Hematopoietic multipotent progenitor cell treated with erythropoietin and hydrocortisone succinate and interleukin-3 and kit ligand, for 6 days (in vitro differentiated cells): ENCODE results near the gene OR51A7.
"Not testable (repeated sequence)": the region's sequence is repeated elsewhere in the genome, so short reads cannot be mapped to it uniquely, and the experiment has no call there.

Experiments
- DNase-seq: peaks from one replicate; pipeline ENCODE4 v3.0.0-alpha.2; 2015

Gene OR51A7, protein sequence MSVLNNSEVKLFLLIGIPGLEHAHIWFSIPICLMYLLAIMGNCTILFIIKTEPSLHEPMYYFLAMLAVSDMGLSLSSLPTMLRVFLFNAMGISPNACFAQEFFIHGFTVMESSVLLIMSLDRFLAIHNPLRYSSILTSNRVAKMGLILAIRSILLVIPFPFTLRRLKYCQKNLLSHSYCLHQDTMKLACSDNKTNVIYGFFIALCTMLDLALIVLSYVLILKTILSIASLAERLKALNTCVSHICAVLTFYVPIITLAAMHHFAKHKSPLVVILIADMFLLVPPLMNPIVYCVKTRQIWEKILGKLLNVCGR

DNA sequence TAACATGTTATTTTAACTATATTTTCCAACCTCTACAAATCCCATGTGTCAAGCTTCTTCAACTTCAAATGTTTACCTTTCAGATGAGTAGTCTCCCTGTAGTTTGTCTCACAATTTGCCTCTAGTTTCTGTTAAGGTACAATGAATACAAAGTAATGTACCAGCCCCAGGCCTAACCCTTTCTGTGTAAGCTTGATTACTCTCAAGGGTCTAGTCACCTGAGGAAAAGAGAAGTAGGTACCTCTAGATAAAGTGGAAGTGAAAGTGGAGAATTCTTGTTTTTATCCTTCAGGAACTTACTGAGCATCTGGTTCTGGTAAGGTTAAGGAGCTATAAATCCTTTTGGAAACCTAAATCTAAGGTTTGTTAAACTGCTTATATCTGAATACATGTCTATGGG lies at the start of gene OR51A7:
TSS of gene OR51A7 (plus strand) at position 300 of the 400 bp plus-strand sequence. CDS start 3,587 bp downstream, outside the sequence.
- no peak for DNase-seq

DNA sequence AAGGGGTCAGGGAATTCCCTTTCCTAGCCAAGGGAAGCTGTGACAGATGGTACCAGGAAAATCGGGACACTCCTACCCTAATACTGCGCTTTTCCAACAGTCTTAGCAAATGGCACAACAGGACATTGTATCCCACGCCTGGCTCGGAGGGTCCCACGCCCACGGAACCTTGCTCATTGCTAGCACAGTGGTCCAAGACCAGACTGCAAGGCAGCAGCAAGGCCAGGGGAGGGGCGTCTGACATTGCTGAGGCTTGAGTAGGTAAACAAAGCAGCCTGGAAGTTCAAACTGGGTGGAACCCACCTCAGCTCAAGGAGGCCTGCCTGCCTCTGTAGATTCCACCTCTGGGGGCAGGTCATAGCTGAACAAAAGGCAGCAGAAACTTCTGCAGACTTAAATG lies 49.3 kb upstream of the OR51A7 start:
- DNase-seq: not testable (repeated sequence)

DNA sequence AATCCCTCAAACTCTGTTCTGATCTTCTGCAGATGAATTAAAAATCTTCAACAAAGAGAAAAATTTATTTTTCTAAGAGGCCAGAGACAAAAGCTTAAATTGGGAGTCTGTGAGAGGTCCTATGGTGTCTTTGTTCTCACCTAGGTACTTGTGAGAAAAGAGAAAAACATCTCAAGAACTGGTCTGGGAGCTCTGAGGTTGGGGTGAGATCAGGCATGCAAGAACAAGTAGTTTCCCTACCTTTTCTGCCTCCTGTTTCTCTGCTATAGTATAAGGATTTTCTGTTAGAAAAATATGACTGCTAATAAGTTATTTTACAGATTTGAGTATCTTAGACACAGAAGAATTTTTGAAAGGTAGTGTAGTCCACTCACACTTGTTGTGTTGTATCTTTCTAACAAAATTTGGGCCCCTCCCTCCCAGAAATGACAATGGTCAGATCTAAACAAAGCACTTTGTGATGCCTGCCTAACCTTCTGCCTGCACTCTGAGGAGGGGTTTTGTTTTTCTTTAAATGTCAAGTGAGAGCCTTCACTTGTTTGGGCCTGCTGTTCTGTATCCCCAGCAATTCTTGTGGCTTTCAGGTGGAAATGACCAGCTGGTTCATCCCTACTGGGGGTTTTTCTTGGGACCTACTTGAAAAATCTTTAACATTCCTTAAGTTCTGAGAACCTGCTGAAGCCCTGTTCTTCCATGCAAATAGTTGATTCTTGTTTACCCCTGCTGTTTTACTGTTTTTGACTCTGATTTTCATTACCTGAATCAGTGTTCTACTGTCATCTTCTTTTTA lies 40.9 kb upstream of the OR51A7 start:
- DNase-seq: no peak

DNA sequence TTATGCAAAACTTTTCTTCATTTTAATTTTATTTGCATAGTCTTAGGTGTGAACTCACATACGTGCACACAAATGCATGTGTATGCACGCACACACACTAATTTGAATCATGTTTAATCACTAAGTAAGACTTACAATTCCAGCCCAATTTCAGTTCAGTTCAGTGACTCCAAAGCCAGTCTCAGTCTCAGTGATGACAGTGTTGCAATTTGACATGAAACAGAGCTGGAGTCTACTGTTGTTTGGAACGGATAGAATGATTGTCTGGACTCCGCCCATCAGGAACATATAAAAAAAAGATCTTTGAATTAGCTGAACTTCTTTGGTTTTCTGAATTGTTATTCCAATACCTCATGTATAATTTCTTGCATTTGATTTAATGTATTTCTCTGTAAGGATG lies 39.7 kb upstream of the OR51A7 start:
- DNase-seq: no peak

DNA sequence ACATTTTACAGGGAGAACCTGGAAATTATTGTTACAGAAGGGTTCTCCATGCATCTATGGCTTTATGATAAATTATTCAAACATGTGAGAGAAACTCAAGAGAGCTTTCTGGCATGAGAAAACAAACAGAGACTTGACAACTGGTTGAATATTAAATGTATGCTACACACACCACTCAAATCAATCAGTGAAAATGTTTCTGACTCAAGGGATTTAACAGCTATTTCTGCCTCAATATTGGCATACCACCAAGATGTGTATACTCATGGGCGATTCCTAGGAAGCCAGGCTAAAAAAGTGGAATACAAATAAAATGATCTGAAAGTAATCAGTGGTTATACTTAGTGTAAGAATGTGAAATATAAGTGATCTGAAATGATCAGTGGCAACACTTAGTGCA lies 37.7 kb upstream of the OR51A7 start:
- no peak for DNase-seq

DNA sequence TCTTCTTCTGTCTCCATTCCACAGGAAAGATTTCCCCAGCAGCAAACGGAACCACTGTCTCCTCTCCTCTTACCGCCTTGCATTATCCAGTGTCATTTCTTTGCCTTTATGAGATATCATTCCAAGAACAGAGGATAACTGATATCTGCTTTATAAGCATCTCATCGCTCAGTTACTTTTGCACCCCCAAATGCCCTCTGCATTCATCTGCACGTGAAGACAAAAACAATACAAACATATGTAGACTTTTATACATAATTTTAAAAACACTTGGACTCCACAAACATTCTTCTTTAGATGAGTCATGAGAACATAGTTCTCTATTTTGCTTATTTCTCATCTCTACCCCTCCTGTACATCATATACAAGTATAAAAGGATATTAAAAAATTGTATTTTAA lies 22.4 kb upstream of the OR51A7 start:
- no peak for DNase-seq

DNA sequence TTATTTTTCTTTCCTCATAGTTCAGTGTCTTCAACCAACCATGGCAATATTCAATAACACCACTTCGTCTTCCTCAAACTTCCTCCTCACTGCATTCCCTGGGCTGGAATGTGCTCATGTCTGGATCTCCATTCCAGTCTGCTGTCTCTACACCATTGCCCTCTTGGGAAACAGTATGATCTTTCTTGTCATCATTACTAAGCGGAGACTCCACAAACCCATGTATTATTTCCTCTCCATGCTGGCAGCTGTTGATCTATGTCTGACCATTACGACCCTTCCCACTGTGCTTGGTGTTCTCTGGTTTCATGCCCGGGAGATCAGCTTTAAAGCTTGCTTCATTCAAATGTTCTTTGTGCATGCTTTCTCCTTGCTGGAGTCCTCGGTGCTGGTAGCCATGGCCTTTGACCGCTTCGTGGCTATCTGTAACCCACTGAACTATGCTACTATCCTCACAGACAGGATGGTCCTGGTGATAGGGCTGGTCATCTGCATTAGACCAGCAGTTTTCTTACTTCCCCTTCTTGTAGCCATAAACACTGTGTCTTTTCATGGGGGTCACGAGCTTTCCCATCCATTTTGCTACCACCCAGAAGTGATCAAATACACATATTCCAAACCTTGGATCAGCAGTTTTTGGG lies 21.6 kb upstream of the OR51A7 start, which contains the start of gene OR51T1:
TSS of gene OR51T1 (plus strand) at position 41 of the 641 bp plus-strand sequence. CDS start at position 41, 0 bp downstream.
- no peak for DNase-seq

DNA sequence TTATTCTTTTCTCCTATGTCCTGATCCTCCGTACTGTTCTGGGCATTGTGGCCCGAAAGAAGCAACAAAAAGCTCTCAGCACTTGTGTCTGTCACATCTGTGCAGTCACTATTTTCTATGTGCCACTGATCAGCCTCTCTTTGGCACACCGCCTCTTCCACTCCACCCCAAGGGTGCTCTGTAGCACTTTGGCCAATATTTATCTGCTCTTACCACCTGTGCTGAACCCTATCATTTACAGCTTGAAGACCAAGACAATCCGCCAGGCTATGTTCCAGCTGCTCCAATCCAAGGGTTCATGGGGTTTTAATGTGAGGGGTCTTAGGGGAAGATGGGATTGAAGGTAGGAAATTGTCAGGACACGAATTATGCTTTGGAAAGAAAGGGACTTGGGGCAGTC lies 21.0 kb upstream of the OR51A7 start:
- no peak for DNase-seq

DNA sequence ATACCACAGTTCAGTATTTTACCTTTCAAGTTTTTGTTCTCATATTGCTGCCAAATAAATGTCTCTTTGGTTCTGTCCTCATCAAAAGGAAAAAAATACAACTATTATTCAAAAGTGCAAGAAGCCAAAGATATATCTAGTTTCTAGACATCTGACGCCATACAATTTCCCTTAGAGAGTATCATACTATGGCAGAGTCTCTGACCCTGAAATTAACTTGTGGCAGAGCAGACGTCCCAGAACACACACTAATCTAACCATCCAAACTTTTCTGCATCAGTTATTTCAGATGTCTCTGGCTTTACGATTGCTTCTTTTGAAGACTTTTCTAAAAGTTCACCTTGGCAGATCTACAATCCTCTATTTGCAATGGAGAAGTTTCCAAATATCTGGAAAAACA lies 19.2 kb upstream of the OR51A7 start:
- DNase-seq: no peak

DNA sequence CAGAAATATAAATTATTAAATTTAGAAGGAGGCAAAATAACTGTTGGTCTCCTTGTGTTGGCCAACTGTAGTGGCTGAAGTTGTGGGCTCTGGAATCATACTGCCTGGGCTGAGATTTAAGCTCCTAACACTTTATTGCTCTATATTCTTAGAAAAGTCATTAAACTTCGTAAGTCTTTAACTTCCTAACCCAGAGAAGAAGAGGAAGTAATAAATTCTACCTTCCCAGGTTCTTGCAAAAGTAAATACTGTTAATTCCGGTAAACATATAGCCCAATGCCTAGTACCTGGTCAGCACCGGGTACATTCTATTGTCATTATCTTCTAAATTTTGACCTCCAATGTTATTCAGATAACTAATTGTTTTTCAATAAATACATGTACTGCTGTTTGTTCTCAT lies 17.4 kb upstream of the OR51A7 start:
- no peak for DNase-seq

DNA sequence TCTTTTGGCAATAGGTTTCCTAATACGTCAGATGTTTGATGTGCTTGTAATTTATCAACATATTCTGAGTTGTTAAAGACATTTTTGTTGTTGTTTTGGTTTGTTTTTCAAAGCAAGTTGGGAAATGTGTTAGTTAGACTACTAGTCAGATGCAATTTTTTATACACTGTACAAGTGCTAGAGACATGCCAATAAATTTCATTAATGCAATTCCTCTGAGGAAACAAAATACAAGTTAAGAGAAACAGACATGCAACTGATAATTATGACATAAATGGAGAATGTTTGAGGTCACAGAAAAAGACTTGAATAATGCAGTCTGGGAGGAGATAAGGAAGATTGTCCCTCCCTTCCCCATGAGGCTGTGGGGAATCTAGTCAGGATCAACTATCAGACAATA lies 16.0 kb upstream of the OR51A7 start:
- no peak for DNase-seq

DNA sequence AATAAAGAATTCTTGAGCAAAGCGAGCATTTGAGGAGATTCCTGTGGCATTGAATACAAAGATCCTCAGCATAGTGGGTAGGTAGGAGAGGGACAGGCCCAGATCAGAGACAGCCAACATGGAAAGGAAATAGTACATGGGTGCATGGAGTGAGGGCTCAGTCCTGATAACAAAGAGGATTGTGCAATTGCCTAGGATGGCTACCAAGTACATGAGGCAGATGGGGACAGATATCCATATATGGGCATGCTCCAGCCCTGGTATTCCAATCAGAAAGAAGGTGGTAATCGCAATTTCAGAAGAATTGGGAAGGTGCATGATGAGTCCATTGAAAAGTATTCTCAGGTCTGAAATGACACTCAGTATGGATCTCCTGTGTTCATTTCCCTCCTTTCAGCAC lies 13.3 kb upstream of the OR51A7 start:
- DNase-seq: peak; percentile 4

DNA sequence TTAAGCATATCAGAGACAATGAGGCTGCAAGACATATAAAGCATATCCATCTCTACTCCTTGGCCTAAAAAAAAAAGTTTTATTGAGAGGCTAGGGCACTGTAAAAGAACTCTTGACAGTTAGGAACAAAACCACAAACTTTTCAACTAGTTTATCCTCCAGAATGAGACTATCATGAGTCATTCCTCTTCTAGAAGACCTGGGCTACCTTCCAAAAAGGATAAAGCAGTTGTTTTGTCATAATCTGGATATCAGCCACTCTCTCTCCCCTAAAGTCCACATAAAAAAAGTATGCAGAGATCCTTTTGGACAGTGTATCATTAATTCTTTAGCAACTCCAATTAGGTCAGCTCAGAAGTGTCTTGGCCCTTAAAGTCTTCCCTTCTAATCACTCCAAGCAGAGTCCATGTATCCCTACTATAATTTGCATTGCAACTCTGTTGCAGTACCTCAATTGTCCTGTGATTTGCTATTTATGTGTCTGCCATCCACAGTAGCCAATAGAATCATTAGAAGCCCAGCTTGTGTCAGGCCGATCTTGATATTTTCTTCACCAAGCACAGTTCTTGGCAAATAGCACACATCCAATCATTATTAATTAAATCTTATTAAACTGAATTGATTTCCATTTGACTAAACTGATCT lies 11.5 kb upstream of the OR51A7 start:
- DNase-seq: peak; percentile 57

DNA sequence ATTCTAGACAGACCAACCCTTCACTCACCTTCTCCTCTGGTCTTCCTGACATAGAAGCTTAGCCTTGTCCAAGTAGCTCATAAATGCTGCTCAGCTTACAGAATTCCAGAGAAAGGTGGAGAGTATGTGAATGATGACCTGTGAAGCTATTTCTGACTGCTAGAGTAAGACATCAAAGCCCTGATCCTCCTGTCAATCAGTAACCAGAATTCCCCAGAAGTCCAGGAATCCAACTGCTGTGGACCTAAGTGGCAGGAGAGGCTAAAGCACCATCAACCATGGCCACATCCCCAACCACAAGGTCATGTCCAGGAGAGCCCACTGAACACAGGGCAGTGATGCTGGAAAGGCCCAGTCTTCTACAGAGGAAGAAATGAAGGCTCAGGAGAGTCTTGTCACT lies 13.0 kb downstream of the OR51A7 start:
- no peak for DNase-seq

DNA sequence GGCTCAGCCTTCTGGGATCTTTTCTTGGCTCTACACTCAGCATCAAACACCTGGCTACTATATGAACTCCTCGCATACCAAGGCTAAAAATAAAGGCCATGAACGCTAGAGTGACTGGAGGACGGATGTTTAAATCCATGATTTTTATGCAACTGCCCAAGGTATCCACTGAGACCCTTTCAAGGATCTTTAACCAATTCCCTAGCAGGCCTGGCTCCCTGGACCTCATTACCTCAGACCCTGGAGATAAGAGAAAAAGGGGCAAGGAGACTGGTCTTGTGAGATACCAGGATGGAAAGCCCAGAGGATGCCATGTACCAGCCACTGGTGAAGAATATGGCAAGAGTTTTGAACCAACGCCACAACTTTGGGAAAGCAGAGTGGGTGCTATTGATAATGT lies 15.7 kb downstream of the OR51A7 start, which contains the start of gene OR51G2:
TSS of gene OR51G2 (minus strand) at position 101 of the 400 bp plus-strand sequence. CDS start 3,687 bp downstream, outside the sequence.
- DNase-seq: no peak

DNA sequence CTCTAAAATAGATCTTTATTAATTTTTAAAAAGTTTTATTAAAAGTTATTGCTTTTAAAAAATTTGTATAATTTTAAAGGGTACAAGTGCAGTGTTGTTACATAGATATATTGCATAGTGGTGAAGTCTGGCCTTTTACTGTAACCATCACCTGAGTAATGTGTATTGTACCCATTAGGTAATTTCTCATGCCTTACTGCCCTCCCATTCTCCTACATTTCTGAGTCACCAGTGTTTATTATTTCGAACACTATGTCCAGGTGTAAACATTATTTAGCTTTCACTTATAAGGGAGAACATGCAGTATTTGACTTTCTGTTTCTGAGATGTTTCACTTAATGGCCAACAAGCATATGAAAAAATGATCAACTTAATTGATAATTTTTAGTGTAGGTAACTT lies 18.2 kb downstream of the OR51A7 start:
- DNase-seq: no peak

DNA sequence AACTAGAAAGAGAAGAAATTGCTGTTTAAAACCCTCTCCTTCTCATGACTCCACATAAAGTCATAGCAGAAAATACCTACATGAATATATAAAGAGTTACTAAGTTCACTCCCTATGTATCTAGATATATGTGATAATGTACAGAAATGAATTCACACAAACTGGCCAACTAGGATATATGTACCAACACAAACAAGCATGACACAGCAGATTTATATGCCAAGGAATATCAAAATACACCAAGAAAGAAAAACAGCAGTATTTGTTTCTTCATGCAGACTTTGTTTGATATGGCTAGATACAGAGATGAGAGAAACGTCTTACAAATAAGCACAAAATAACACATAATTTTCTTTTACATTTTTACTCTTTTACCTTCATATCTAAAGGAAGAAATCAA lies 18.7 kb downstream of the OR51A7 start:
- peak; percentile 1 for DNase-seq

DNA sequence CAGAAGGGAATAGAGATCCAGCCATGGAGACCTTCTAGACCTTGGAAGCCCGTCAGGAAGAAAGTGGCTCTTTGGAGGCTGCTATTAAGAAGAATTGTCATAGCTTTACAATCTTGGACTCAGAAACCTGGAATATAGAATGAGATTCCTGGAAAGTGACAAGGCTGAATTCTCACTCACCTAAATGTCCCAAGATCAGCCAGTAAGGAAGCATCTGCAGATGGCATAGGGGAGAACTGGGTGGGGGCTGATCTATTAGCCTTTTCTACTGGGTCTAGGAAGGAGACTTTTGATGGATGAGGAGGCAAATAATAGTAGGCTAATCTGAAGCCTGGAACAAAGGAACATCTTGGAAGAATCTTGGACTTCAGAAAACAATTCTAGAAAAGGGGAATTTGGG lies 20.7 kb downstream of the OR51A7 start, which contains the start of gene OR51G1:
TSS of gene OR51G1 (minus strand) at position 101 of the 400 bp plus-strand sequence. CDS start at position 101, 0 bp downstream.
- DNase-seq: no peak

DNA sequence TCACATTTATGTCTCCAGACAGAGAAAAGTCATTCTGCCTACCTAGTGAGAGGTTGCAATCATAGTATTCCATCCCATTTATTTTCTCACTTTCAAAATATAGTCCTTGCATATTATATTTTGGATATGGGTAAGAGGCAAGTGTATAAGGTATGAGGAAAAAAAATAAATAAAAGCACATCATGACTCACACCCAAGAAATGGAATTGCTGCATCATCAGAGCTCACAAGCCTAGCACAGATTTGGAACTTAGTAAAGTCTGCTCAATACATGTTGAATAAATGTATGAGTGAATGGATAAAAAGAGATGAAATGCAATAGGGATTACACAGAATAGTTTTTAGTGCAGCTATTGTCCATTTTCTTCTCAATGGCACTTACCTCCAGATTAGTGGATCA lies 23.0 kb downstream of the OR51A7 start:
- no peak for DNase-seq

DNA sequence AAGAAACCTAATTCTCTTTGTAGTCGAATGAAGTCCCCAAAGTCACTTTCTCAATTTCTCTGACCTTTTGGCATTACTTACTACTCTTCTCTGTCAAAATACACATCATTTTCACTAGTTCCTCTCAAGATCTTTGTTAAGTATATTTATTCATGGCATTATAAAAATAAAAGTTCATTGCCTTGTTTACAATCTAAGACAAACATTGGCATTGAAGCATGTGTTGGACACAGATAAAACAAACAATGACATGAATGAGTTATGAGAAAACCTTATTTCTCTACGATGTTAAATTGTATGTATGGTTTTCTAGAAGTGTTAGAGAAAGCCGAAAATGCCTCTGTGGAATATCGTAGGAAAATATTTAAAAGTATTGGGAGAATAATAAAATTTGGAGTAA lies 29.2 kb downstream of the OR51A7 start:
- no peak for DNase-seq

DNA sequence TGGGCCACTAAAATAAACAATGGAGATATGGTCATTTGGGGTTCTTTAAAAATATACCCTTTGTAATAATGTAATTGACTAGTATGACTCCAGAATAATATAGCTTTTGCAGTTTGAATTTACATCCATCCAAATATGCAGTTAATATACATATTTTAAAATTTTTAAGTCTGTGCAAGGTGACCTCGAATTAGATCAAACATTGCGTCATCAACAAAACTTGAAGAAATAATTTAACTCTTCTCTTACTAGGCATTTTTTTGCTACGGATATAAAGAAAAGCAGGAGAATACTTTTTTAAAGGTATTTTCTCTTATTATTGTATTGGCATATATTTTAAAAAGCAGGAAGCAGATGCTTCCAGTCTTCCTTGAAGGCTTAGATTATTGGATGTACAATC lies 33.2 kb downstream of the OR51A7 start:
- no peak for DNase-seq

DNA sequence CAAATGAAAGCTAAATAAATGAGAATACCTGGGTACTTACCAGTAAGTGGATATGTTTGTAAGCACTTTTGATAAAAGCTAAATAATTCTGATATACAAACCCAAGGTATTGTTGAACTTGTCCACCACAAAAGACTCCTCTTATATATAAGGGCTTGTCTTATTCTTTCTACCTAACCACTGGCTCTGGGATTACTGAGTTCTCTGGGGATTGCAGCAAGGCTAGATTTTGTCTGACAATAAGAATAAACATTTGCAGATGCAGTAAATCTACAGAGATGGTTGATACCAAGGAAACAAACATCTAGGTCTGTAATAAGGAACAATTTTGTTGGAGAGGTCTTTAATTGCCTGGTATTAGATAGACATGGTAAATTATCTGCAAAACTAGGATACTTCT lies 43.9 kb downstream of the OR51A7 start, which contains the start of gene OR51A4:
TSS of gene OR51A4 (minus strand) at position 101 of the 400 bp plus-strand sequence. CDS start 505 bp downstream, outside the sequence.
- no peak for DNase-seq

DNA sequence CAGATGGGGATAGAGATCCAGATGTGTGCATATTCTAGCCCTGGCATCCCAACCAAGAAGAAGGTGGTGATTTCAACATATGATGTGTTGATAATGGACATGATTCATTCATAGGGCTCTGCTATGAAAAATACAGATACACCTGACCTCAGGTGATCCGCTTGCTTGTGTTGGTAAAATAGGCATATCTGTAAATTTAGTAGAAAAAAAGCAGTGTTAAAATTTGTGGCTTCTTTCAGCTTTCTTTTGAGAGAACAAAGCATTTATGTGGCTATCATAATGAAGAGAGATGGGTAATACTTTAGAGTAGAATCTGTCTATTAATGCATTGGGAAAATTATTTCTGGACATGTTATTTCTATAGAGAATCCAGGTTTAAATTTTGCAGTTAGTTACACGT lies 52.0 kb downstream of the OR51A7 start, which contains the start of gene OR51A2:
TSS of gene OR51A2 (minus strand) at position 101 of the 400 bp plus-strand sequence. CDS start at position 101, 0 bp downstream.
- not testable (repeated sequence) for DNase-seq
